Spleen (tissue), 11 donors: ENCODE data around the gene CCDC17. TPM values are rescaled to one million over a fixed set of nuclear protein-coding genes. Genes with fewer than 3 reads are reported as not detected.

Experiments used
- DNase-seq: peaks from one replicate; pipeline ENCODE4 v3.0.0-alpha.2; 2020
- H3K27ac ChIP-seq, 8 donors: fragments of 200-600 bp; sonication (generic) in 7 of 8; 1 replicate in 4 of 8; 2 replicates in 4 of 8; pipeline versions ENCODE4 v1.5.0 to v1.8.0; 2016 to 2021; ENCODE audit warnings: inconsistent platforms in 4 of 8, mild to moderate bottlenecking in 4 of 8, moderate library complexity in 1 of 8
- H3K27me3 ChIP-seq, 7 donors: fragments of 200-600 bp; sonication (generic) in 6 of 7; replicated peaks in 1 of 7; 1 replicate in 4 of 7; 2 replicates in 3 of 7; pipeline versions ENCODE4 v1.5.0 to v1.8.0; 2016 to 2021; ENCODE audit warnings: inconsistent platforms in 3 of 7, mild to moderate bottlenecking in 1 of 7
- H3K36me3 ChIP-seq, 6 donors: fragments of 200-600 bp; sonication (generic) in 5 of 6; 1 replicate in 4 of 6; 2 replicates in 2 of 6; pipeline versions ENCODE4 v1.5.0 to v1.8.0; 2016 to 2021; ENCODE audit warnings: inconsistent platforms in 2 of 6
- H3K4me1 ChIP-seq, 6 donors: fragments of 200-600 bp; sonication (generic) in 5 of 6; 1 replicate in 3 of 6; 2 replicates in 3 of 6; pipeline versions ENCODE4 v1.5.0 to v1.8.0; 2016 to 2021; ENCODE audit warnings: inconsistent platforms in 3 of 6
- H3K4me3 ChIP-seq, 8 donors: fragments of 200-600 bp; sonication (generic) in 7 of 8; 1 replicate in 4 of 8; 2 replicates in 4 of 8; pipeline versions ENCODE4 v1.5.0 to v1.8.0; 2016 to 2021; ENCODE audit warnings: inconsistent platforms in 4 of 8, mild to moderate bottlenecking in 4 of 8, moderate library complexity in 2 of 8
- H3K9me3 ChIP-seq, 8 donors: fragments of 200-600 bp; sonication (generic) in 7 of 8; 1 replicate in 4 of 8; 2 replicates in 4 of 8; pipeline versions ENCODE4 v1.5.0 to v1.8.0; 2016 to 2021; ENCODE audit warnings: inconsistent platforms in 4 of 8
- CTCF ChIP-seq, 11 experiments: fragments of 200-600 bp in 7 of 11; fragments of 450-650 bp in 4 of 11; sonication (generic) in 4 of 11; IDR thresholded peaks in 8 of 11; conservative IDR thresholded peaks in 3 of 11; 1 replicate in 7 of 11; 2 replicates in 4 of 11; pipeline versions ENCODE4 v1.4.0 to v1.8.0; 2016 to 2021; ENCODE audit warnings: antibody characterized with exemption in 11 of 11, inconsistent platforms in 4 of 11, mild to moderate bottlenecking in 1 of 11
- POLR2A ChIP-seq, 3 donors: fragments of 450-650 bp; IDR thresholded peaks; one replicate each; pipeline ENCODE4 v1.5.1; 2017; ENCODE audit warnings: antibody characterized with exemption in 3 of 3, mild to moderate bottlenecking in 1 of 3
- POLR2AphosphoS5 ChIP-seq, 3 donors: sonication (generic); formaldehyde crosslinking; IDR thresholded peaks; one replicate each; pipeline ENCODE4 v1.5.1; 2017; ENCODE audit warnings: antibody characterized with exemption in 3 of 3
- WGBS, 5 donors: extraction: QIAGEN DNeasy Blood & Tissue Kit in 3 of 5; methylation state at CpG; one replicate each; pipeline versions ENCODE4 v1.1.5 to v1.1.7; 2013 to 2018; 5-methylcytosine and 5-hydroxymethylcytosine counted together
- intact Hi-C: fragments of 100-400 bp; cut with DNase I; formaldehyde crosslinking; loops from one replicate; pipeline ENCODE4 v1.15.0; 2023; ENCODE audit warnings: low total_unique reads
- polyA plus RNA-seq, 3 donors: library from polyadenylated mRNA; stranded (reverse); fragments of 200-250 nt; gene quantifications; one replicate each; pipeline ENCODE4 v1.2.1, GENCODE V29; 2013
- total RNA-seq, 7 donors: library from RNA; depleted of rRNA in 3 of 7; stranded (reverse); fragments of >200 nt in 3 of 7; fragmentation: NEBNext Ultra II Directional in 4 of 7; extraction: Animal tissue kit (Norgen Biotek cat#: 25700) in 4 of 7; gene quantifications; one replicate each; pipeline versions ENCODE4 v1.1.0 to v1.2.1, GENCODE V29; 2016 to 2021
- donor health status: healthy with polysubstance abuse.
- donor health status: DM: no; HTN: no; CAD: no; lungs with moderate emphysema.
- donor health status: DM: no; HTN: no; CAD: no.
- donor health status: Bipolar disorder and iron deficiency.
- donor health status: healthy.
- donor health status: DM: no; HTN: no; CAD: no.
- donor health status: DM: yes; HTN: yes; CAD: no.

Gene CCDC17
- total and polyA plus RNA-seq, 10 donors, result 0.55 to 7.6 (median 5.0) TPM

- H3K27me3 ChIP-seq, result no peaks in the 10 kb centered on the region
- TF ChIP-seq CTCF (IDR thresholded peaks at IDR 0.05 in 8 of 11, conservative IDR thresholded peaks at IDR 0.05 in 3 of 11) (no peak), POLR2A (IDR thresholded peaks at IDR 0.05) (no peak), POLR2AphosphoS5 (IDR thresholded peaks at IDR 0.05) (no peak)
- WGBS, 5 donors, result 89 to 95% (median 93%) methylated on average over 8 of the region's 8 CpGs
- intact Hi-C loops, result no loop called here
- H3K27ac ChIP-seq, result no peak overlapping the region
- DNase-seq, result no peak
- H3K4me3 ChIP-seq, result no peak overlapping the region
- H3K9me3 ChIP-seq, result no peaks in the 10 kb centered on the region
- H3K4me1 ChIP-seq, result peaks cover 13 to 92% (median 47%) of the 10 kb centered on the region in 6 donors
- H3K36me3 ChIP-seq, result peaks cover 0 to 32% (median 0%) of the 10 kb centered on the region in 6 donors
Observed at GRCh38 chr1:45667321-45668111, 43.7 kb upstream of the CCDC17 start.

GRCh38 chr1:45666836-45667235 lies 43.0 kb upstream of the CCDC17 start:
- TF ChIP-seq POLR2AphosphoS5 (IDR thresholded peaks at IDR 0.05) (no peak), POLR2A (IDR thresholded peaks at IDR 0.05) (no peak), CTCF (IDR thresholded peaks at IDR 0.05 in 8 of 11, conservative IDR thresholded peaks at IDR 0.05 in 3 of 11) (no peak)
- Histone ChIP-seq H3K36me3 (peaks cover 0 to 34% (median 0%) of the 10 kb centered on the region in 6 donors), H3K27me3 (no peaks in the 10 kb centered on the region), H3K9me3 (no peaks in the 10 kb centered on the region), H3K4me1 (peaks cover 13 to 92% (median 42%) of the 10 kb centered on the region in 6 donors), H3K27ac (no peak overlapping the region), H3K4me3 (no peak overlapping the region)
- 88 to 96% (median 91%) methylated on average over 2 of the region's 2 CpGs for WGBS, 5 donors
- intact Hi-C loops, result no loop called here
- no peak for DNase-seq

GRCh38 chr1:45660336-45660735 lies 36.5 kb upstream of the CCDC17 start:
- Histone ChIP-seq H3K4me3 (no peak overlapping the region), H3K27ac (no peak overlapping the region), H3K9me3 (no peaks in the 10 kb centered on the region), H3K36me3 (peaks cover 3 to 84% (median 52%) of the 10 kb centered on the region in 6 donors), H3K4me1 (peaks cover 0 to 32% (median 2%) of the 10 kb centered on the region in 6 donors), H3K27me3 (no peaks in the 10 kb centered on the region)
- no peak for DNase-seq
- intact Hi-C loops, result no loop called here
- WGBS, 5 donors, result 46 to 81% (median 62%) methylated on average over 2 of the region's 2 CpGs
- no peak for TF ChIP-seq CTCF (IDR thresholded peaks at IDR 0.05 in 8 of 11, conservative IDR thresholded peaks at IDR 0.05 in 3 of 11)
- no peak for TF ChIP-seq POLR2AphosphoS5 (IDR thresholded peaks at IDR 0.05)
- no peak for TF ChIP-seq POLR2A (IDR thresholded peaks at IDR 0.05)

GRCh38 chr1:45659222-45659621 lies 35.4 kb upstream of the CCDC17 start:
- DNase-seq, result no peak
- no peaks in the 10 kb centered on the region for H3K27me3 ChIP-seq
- TF ChIP-seq POLR2AphosphoS5 (IDR thresholded peaks at IDR 0.05) (no peak), POLR2A (IDR thresholded peaks at IDR 0.05) (no peak)
- H3K27ac ChIP-seq, result no peak overlapping the region
- H3K36me3 ChIP-seq, result peaks cover 9 to 84% (median 63%) of the 10 kb centered on the region in 6 donors
- 95 to 99% (median 96%) methylated on average over 2 of the region's 2 CpGs for WGBS, 5 donors
- H3K4me3 ChIP-seq, result no peak overlapping the region
- no peaks in the 10 kb centered on the region for H3K9me3 ChIP-seq
- peaks cover 0 to 20% (median 2%) of the 10 kb centered on the region in 6 donors for H3K4me1 ChIP-seq
- intact Hi-C loops, result no loop called here
